ENCODE results near the gene PTGES2. TPM values are rescaled to one million over a fixed set of nuclear protein-coding genes. Genes with fewer than 3 reads are reported as not detected.
A peak's percentile ranks its signal among the peaks of the same experiment; 100 is the strongest.

Gene PTGES2
- total and polyA plus RNA-seq, 2 of the 13 experiments (the other 11 are each of a cell fraction or from before 2014, with no cell fraction given): 63.7 to 79.8 TPM

DNA sequence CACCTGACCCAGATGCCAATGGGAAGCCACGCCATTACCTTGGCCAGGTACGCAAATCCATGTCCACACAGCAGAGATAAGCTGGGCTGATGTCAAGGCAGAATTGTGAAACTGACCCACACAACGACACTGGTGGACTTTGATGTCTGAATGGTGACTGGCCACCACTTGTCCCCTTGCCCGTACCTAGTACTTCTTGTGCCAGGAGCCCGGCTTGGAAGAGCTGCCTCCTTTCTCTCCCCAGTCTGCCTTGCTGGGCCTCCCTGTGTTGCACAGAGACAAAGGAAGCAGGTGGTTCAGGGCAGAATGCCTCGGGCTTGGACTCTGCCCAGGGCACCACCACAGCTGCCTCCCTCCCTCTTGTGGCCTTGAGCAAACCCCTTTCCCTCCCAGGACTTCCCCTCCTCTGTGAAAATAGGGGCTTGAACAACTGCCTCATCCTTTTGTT, 23.3 kb downstream of the PTGES2 start (continued):
- TF ChIP-seq HHEX (CRISPR knock-in tag; IDR thresholded peaks at IDR 0.05): no peak
- TF ChIP-seq, protein P1, sequence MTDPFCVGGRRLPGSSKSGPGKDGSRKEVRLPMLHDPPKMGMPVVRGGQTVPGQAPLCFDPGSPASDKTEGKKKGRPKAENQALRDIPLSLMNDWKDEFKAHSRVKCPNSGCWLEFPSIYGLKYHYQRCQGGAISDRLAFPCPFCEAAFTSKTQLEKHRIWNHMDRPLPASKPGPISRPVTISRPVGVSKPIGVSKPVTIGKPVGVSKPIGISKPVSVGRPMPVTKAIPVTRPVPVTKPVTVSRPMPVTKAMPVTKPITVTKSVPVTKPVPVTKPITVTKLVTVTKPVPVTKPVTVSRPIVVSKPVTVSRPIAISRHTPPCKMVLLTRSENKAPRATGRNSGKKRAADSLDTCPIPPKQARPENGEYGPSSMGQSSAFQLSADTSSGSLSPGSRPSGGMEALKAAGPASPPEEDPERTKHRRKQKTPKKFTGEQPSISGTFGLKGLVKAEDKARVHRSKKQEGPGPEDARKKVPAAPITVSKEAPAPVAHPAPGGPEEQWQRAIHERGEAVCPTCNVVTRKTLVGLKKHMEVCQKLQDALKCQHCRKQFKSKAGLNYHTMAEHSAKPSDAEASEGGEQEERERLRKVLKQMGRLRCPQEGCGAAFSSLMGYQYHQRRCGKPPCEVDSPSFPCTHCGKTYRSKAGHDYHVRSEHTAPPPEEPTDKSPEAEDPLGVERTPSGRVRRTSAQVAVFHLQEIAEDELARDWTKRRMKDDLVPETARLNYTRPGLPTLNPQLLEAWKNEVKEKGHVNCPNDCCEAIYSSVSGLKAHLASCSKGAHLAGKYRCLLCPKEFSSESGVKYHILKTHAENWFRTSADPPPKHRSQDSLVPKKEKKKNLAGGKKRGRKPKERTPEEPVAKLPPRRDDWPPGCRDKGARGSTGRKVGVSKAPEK (CRISPR knock-in tag; IDR thresholded peaks at IDR 0.05; ENCODE audit: borderline replicate concordance): 0 out of 2 replicates have a peak, but pooled peaks have one; percentile 10
- TF ChIP-seq NCOR1 (IDR thresholded peaks at IDR 0.05; ENCODE audit: borderline replicate concordance, low read length): peak; percentile 23; the same call in 1 of the 2 replicates
- TF ChIP-seq TBX2 (CRISPR knock-in tag; IDR thresholded peaks at IDR 0.05; ENCODE audit: borderline replicate concordance): peak; percentile 82
- TF ChIP-seq, protein P2, sequence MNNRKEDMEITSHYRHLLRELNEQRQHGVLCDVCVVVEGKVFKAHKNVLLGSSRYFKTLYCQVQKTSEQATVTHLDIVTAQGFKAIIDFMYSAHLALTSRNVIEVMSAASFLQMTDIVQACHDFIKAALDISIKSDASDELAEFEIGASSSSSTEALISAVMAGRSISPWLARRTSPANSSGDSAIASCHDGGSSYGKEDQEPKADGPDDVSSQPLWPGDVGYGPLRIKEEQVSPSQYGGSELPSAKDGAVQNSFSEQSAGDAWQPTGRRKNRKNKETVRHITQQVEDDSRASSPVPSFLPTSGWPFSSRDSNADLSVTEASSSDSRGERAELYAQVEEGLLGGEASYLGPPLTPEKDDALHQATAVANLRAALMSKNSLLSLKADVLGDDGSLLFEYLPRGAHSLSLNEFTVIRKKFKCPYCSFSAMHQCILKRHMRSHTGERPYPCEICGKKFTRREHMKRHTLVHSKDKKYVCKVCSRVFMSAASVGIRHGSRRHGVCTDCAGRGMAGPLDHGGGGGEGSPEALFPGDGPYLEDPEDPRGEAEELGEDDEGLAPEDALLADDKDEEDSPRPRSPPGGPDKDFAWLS (CRISPR knock-in tag; IDR thresholded peaks at IDR 0.05; ENCODE audit: borderline replicate concordance): no peak
- TF ChIP-seq, protein P3, sequence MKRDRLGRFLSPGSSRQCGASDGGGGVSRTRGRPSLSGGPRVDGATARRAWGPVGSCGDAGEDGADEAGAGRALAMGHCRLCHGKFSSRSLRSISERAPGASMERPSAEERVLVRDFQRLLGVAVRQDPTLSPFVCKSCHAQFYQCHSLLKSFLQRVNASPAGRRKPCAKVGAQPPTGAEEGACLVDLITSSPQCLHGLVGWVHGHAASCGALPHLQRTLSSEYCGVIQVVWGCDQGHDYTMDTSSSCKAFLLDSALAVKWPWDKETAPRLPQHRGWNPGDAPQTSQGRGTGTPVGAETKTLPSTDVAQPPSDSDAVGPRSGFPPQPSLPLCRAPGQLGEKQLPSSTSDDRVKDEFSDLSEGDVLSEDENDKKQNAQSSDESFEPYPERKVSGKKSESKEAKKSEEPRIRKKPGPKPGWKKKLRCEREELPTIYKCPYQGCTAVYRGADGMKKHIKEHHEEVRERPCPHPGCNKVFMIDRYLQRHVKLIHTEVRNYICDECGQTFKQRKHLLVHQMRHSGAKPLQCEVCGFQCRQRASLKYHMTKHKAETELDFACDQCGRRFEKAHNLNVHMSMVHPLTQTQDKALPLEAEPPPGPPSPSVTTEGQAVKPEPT (CRISPR knock-in tag; IDR thresholded peaks at IDR 0.05; ENCODE audit: low read depth): 0 out of 2 replicates have a peak, but pooled peaks have one; percentile 29
- TF ChIP-seq ZMYM2 (CRISPR knock-in tag; IDR thresholded peaks at IDR 0.05): peak; percentile 56; the same call in 1 of the 2 replicates
- peak; percentile 65 for TF ChIP-seq ZSCAN29 (CRISPR knock-in tag; conservative IDR thresholded peaks at IDR 0.05)
- peak; percentile 87 for TF ChIP-seq RXRA (CRISPR knock-in tag; IDR thresholded peaks at IDR 0.05)
- TF ChIP-seq ZNF670 (CRISPR knock-in tag; IDR thresholded peaks at IDR 0.05; ENCODE audit: borderline replicate concordance): no peak; the same call in 1 of the 2 replicates
- peak; percentile 96 for TF ChIP-seq ZNF768 (CRISPR knock-in tag; IDR thresholded peaks at IDR 0.05)
- TF ChIP-seq AKAP8 (CRISPR knock-in tag; IDR thresholded peaks at IDR 0.05): peak; percentile 52; the same call in 1 of the 2 replicates
- TF ChIP-seq DMAP1 (CRISPR knock-in tag; IDR thresholded peaks at IDR 0.05): peak; percentile 60
- TF ChIP-seq, protein P4, sequence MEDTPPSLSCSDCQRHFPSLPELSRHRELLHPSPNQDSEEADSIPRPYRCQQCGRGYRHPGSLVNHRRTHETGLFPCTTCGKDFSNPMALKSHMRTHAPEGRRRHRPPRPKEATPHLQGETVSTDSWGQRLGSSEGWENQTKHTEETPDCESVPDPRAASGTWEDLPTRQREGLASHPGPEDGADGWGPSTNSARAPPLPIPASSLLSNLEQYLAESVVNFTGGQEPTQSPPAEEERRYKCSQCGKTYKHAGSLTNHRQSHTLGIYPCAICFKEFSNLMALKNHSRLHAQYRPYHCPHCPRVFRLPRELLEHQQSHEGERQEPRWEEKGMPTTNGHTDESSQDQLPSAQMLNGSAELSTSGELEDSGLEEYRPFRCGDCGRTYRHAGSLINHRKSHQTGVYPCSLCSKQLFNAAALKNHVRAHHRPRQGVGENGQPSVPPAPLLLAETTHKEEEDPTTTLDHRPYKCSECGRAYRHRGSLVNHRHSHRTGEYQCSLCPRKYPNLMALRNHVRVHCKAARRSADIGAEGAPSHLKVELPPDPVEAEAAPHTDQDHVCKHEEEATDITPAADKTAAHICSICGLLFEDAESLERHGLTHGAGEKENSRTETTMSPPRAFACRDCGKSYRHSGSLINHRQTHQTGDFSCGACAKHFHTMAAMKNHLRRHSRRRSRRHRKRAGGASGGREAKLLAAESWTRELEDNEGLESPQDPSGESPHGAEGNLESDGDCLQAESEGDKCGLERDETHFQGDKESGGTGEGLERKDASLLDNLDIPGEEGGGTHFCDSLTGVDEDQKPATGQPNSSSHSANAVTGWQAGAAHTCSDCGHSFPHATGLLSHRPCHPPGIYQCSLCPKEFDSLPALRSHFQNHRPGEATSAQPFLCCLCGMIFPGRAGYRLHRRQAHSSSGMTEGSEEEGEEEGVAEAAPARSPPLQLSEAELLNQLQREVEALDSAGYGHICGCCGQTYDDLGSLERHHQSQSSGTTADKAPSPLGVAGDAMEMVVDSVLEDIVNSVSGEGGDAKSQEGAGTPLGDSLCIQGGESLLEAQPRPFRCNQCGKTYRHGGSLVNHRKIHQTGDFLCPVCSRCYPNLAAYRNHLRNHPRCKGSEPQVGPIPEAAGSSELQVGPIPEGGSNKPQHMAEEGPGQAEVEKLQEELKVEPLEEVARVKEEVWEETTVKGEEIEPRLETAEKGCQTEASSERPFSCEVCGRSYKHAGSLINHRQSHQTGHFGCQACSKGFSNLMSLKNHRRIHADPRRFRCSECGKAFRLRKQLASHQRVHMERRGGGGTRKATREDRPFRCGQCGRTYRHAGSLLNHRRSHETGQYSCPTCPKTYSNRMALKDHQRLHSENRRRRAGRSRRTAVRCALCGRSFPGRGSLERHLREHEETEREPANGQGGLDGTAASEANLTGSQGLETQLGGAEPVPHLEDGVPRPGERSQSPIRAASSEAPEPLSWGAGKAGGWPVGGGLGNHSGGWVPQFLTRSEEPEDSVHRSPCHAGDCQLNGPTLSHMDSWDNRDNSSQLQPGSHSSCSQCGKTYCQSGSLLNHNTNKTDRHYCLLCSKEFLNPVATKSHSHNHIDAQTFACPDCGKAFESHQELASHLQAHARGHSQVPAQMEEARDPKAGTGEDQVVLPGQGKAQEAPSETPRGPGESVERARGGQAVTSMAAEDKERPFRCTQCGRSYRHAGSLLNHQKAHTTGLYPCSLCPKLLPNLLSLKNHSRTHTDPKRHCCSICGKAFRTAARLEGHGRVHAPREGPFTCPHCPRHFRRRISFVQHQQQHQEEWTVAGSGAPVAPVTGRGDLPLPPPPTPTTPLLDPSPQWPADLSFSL (CRISPR knock-in tag; IDR thresholded peaks at IDR 0.05): peak; percentile 33; the same call in 1 of the 2 replicates
- TF ChIP-seq ESRRA (CRISPR knock-in tag; IDR thresholded peaks at IDR 0.05; ENCODE audit: low read depth): peak; percentile 70; the same call in 1 of the 2 replicates
